Placental pericyte (primary cell): ENCODE measurements around the gene TWSG1. TPM values are rescaled to one million over a fixed set of nuclear protein-coding genes. Genes with fewer than 3 reads are reported as not detected.

ENCODE experiments used
- total RNA-seq: library from RNA; depleted of rRNA; stranded (reverse); fragments of >200 nt; gene quantifications from 2 replicates; pipeline ENCODE4 v1.2.3, GENCODE V29; 2012

Gene TWSG1
- 151 and 155 TPM in 2 replicates for total RNA-seq

GRCh38 chr18:9334329-9334972 is at the start of gene TWSG1:
Gene TWSG1 (plus strand): TSS chr18:9334773. CDS start chr18:9337230, 2,457 bp downstream.

Other genes starting within 250 kb of the TWSG1 start
- 72.7 and 103 TPM in 2 replicates for gene NDUFV2, start 232.1 kb upstream of the TWSG1 start, total RNA-seq
- gene ANKRD12, start 198.0 kb upstream of the TWSG1 start, total RNA-seq, result 34.6 and 37.9 TPM in 2 replicates
- 43.8 and 74.7 TPM in 2 replicates for gene RALBP1, start 140.7 kb downstream of the TWSG1 start, total RNA-seq